CD4-positive, alpha-beta T cell treated with Interleukin-4 for 4 hours (primary cell): Measurements from ENCODE around the gene FGF14.
A peak's percentile ranks its signal among the peaks of the same experiment; 100 is the strongest.

Experiments used
- DNase-seq: peaks from one replicate; pipeline ENCODE4 v3.0.0-alpha.2; 2020

FGF14 gene

DNA sequence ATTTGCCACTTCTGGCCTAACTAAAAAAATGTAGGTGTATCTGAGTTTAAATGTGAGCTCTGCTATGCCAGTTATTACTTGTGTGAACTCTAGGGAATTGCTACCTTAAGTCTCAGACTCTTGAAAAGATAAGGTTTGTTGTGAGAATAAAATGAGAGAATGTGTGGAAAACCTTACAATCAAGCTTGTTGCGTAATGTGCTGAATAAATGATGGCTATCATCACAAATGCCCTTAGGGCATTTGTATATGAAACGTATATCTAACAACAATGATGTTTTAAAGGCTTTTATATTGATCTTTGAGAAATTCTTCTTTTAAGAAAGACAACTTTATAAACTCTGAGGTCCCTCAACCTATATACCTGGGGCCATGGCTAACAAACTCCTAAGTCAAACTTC is 564.6 kb downstream of the FGF14 start:
- DNase-seq: no peak

- no peak for DNase-seq
These were observed 565.9 kb downstream of the FGF14 start for GRCh38 chr13:101835920-101836319.

DNA sequence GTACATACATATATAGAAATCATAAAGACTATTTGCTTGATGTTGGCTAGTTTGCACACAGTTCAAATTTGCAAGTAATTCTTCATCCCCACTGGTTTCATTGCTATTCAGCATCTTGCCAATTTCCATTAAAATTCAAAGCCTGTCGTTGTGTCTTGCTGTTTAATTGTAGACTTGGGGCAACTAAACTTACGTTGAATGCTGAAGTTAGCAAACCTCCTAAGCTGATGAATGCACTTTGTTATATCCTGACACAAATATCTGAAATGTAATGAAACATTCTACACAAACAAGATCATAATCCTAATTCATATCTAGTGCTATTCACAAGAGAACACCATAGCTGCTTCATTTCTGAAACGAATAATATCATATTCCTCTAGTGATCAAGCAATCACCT is 568.2 kb downstream of the FGF14 start:
- no peak for DNase-seq

- DNase-seq: no peak
These were observed 571.8 kb downstream of the FGF14 start for GRCh38 chr13:101830035-101830434.

DNA sequence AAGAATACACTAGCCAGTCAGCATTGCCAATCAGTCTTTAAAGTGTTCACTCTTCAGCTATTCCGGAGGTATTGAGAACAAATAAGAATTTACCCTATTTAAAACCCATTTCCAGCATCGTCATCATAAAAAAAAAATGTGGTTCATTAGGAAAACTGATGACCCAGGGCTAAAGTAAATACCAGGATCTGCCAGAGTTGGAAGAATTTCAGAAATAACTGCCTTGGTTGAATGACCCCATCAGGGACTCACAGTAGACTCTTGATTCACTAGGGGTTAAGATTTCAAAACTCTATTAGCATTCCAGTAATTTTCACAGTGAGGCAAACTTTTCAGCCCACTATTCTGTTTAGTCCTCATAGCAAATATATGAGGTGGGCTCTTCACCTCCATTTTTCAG is 572.4 kb downstream of the FGF14 start:
- no peak for DNase-seq

DNA sequence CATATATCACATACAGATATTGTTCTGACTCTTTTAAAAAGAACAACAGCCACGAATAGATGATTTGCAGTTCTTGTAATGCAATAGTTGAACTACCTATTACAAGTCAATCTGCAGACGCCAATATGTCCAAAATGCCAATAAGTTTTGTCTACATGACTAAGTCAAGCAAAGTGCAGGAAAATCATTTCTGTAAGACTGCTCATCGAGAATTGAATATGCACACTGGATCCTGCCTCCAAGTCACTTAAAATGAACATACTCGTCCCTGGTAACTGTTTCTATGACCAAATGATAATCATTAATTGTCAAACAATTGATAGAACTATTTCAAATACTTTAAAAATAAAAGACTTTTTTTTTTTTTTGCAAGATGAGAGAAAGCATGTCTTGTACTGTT is 573.7 kb downstream of the FGF14 start:
- no peak for DNase-seq

- DNase-seq: no peak
These were observed 584.0 kb downstream of the FGF14 start for GRCh38 chr13:101817898-101818297.

- no peak for DNase-seq
These were observed 590.0 kb downstream of the FGF14 start for GRCh38 chr13:101811881-101812280.

GRCh38 chr13:101811284-101811839 is 590.5 kb downstream of the FGF14 start:
- no peak for DNase-seq

GRCh38 chr13:101799196-101799595 is 602.7 kb downstream of the FGF14 start:
- DNase-seq: no peak

DNA sequence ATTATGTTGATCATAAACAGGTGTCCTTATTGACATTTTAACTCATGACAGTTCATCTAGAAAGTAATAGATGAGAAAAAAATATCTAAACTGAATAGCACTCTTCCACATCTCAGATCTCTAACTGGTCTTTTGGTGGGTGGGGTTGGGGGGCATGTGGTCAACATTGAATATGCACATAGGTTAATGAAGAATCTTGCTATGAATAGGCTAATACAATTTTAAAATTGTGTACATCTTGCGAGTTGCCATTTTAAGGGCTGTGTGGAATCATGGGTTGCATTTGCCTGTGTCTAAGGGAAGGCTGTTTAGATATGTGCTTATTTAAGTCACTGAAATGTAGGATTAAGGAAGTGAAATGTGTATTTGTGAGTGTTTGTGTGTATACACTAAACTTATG is 603.4 kb downstream of the FGF14 start:
- DNase-seq: no peak

DNA sequence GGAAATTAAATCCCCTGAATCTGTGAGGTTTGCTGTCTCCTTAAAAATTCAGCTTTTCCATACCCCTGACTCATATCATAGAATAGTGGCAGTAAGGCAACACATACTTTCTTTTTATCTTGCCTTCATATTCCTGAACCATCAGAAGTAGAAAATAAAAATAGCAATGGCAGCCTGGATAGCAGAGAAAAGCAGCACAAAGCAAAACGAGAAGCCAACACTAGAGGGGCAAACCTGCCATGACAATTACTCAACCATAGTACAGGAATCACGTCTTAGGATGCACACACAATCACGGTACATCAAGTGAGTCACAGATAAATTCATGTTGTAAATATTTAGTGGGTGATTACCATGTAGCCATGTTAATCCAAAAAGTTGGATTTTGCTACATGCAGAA is 606.4 kb downstream of the FGF14 start:
- no peak for DNase-seq

DNA sequence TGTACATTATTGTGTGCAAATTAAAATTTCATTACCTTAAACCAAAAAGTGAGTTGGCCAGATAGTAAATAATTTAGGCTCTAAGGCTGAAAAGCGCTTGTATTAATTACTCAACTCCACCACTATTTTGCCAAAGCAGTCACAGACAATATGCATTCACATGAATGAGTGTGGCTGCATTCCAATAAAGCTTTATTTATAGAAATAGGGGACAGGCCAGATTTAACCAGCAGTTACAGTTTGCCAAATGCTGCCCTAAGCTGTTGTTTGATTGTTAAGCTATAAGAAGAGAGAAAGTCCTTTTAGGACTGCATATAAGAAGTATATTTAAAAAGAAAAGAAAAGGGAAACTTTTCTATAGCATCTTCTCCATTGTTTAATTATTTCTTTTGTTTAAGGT is 606.8 kb downstream of the FGF14 start:
- DNase-seq: no peak

DNA sequence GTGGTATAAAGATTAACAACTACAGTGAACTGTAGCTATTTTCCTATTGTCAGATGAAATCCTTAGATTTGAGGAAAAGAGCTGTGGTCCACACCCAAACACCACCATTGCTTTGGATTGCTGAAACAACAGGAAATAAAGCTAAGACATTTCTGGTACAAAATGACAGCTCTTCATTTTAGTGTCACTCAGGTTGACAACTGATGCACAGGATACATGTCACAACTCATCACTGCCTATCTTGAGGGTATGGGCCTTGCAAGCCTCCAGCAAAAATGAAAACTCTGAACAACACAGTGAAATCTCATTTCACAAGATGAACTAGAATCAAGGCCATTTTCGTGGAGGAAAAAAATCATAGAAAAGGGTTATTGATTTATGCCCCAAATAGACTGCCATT is 609.7 kb downstream of the FGF14 start:
- no peak for DNase-seq

DNA sequence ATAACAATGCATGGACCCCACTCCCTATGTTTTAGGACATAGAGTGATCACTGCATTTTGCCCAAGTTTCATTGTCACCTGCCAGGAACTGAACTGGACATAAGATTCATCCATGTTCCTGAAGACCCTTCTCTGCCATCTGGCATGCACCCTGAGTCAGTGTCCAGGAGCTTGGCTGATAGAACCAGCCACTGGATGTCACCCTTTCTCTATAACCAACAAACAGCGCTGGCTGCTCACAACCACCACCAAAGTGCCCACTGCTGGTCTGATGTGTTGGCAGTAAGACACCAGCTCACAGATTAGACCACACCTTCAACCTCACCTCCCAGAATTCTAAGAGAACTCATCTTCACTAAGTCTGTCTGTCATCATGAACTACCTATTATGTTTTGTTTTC is 616.0 kb downstream of the FGF14 start:
- no peak for DNase-seq

DNA sequence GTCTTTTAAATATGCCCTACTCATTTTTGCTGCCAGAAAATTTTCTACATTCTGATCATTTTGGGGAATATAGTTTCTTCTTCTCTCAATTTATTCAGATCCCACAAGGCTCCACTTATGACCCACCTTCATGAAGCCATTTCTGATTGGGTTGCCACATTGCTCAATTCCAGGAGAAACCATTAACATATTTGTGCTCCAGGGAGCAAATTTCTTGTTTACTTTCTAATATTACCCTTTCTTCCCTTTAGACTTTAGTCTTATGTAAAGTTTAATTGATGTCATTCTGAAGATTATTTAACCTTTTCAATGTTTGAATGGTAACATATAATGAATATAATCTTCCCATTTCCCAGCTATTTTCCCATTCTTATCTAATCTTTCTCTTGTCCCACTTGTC is 617.5 kb downstream of the FGF14 start:
- no peak for DNase-seq

DNA sequence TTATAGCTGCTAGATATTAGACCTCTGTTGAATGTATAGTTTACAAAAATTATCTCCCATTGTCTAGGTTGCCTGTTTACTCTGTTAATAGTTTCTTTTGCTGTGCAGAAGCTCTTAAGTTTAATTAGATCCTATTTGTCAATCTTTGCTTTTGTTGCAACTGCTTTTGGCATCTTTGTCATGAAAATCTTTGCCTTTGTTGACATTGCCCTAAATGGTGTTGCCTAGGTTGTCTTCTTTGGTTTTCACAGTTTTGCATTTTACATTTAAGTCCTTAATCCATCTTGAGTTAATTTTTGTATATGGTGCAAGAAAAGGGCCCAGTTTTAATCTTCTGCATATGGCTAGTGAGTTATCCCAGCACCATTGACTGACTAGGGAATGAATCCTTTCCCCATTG is 618.3 kb downstream of the FGF14 start:
- DNase-seq: no peak

DNA sequence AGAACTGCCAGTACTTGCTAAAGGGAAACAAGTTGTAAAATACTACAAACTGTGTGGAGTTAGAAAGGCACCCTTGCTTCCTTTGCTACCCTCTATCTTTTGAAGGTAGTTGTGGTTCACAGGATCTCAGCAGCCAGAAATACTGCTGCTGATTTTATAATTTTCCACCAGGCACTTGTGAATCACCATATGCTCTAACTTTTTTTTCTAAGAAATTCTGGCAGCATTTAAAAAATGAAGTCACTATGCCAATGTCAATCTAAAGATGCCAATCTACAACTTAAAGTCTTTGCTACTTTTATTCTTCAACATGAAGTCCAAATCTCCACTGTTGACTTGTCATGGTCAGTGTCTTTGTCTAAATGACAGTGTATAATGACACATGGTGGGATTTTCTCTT is 621.6 kb downstream of the FGF14 start:
- DNase-seq: no peak

- DNase-seq: no peak
These were observed 622.7 kb downstream of the FGF14 start for GRCh38 chr13:101779147-101779546.

GRCh38 chr13:101775267-101775666 is 626.6 kb downstream of the FGF14 start:
- DNase-seq: no peak

- no peak for DNase-seq
These were observed 627.5 kb downstream of the FGF14 start for GRCh38 chr13:101774393-101774792.

GRCh38 chr13:101773062-101773461 is 628.8 kb downstream of the FGF14 start:
- DNase-seq: no peak

DNA sequence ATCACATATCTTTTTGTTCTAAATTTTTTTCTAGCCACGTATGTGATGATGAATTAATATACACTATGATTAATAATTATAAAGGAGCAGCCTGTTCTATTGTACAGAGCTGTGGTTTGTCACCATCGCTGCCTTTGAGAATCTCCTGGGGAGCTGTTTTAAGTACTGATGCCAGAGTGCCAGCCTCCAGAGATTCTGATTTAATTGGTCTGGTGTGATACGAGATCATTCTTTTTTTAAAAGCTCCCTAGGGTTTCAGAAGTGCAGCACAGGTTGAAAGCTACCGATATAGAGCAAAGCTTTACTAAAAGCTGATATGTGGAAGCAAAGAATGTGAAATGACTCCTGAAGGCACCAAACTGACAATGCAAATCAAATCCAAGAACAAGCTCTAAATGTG is 634.7 kb downstream of the FGF14 start:
- DNase-seq: no peak

- DNase-seq: no peak
These were observed 638.7 kb downstream of the FGF14 start for GRCh38 chr13:101763191-101763590.

- peak; percentile 40 for DNase-seq
These were observed 644.3 kb downstream of the FGF14 start for GRCh38 chr13:101757446-101758039.
